HepG2 (cell line): Measurements from ENCODE around the gene FANCD2. TPM values are rescaled to one million over a fixed set of nuclear protein-coding genes. Genes with fewer than 3 reads are reported as not detected.

ENCODE experiments used
- ATAC-seq: fragments of 200-7000 bp; cut with Tn5 transposase; 3 replicates; pipeline ENCODE4 v1.9.1; 2020; ENCODE audit warnings: mild to moderate bottlenecking, moderate library complexity
- BruUV-seq: library from RNA; stranded (reverse); fragments of 400-500 nt; replicated peaks from 2 replicates; lab custom pipeline; 2021; lab: Mats Ljungman, UMichigan
- CTCF ChIA-PET: fragments of 300-600 bp; formaldehyde crosslinking; extraction: SDS; loops from one replicate; lab custom pipeline; 2021; ENCODE audit warnings: low total read pairs, inconsistent platforms, low intra/inter-chr PET ratio; lab: Yijun Ruan, JAX
- POLR2A ChIA-PET: fragments of 350-600 bp; sonication (Branson Sonifier 250); formaldehyde crosslinking; loops from one replicate; lab custom pipeline; 2020; ENCODE audit warnings: antibody characterized with exemption, inconsistent platforms; lab: Yijun Ruan, JAX
- DNase-seq: peaks from one replicate; pipeline ENCODE4 v3.0.0-alpha.2; 2015; ENCODE audit warnings: low spot score
- FAIRE-seq: peaks from 3 replicates; lab custom pipeline; 2011; peaks lifted over from hg19 to GRCh38; lab: Jason Lieb, UNC
- H2AFZ ChIP-seq: one replicate; pipeline ENCODE4 v1.6.1; 2011; ENCODE audit warnings: low read length, inconsistent platforms
- H3K27ac ChIP-seq: fragments of 300-600 bp; 3 replicates; pipeline ENCODE4 v1.8.0; 2011; ENCODE audit warnings: mixed run types, mild to moderate bottlenecking, mixed read lengths, low read length, inconsistent platforms; ENCODE audit not compliant: insufficient read depth; ENCODE audit errors: extremely low read length
- H3K27me3 ChIP-seq, 2 experiments: fragments of 200-600 bp in 1 of 2; 2 replicates in 1 of 2; 3 replicates in 1 of 2; pipeline versions ENCODE4 v1.6.0 to v1.8.0; 2011; ENCODE audit warnings: low read length in 2 of 2, mild to moderate bottlenecking in 2 of 2, moderate library complexity in 2 of 2, inconsistent platforms in 1 of 2; ENCODE audit not compliant: insufficient read depth in 2 of 2, control insufficient read depth in 1 of 2
- H3K36me3 ChIP-seq, 2 experiments: fragments of 200-600 bp in 1 of 2; replicated peaks in 1 of 2; 2 replicates in 1 of 2; 3 replicates in 1 of 2; pipeline versions ENCODE4 v1.5.1 to v1.8.0; 2011; ENCODE audit warnings: low read length in 2 of 2, inconsistent platforms in 1 of 2; ENCODE audit not compliant: insufficient read depth in 2 of 2, control insufficient read depth in 1 of 2
- H3K4me1 ChIP-seq: 2 replicates; pipeline ENCODE4 v1.5.1; 2012; ENCODE audit warnings: low read length, inconsistent platforms; ENCODE audit not compliant: insufficient read depth
- H3K4me2 ChIP-seq: 2 replicates; pipeline ENCODE4 v1.6.0; 2011; ENCODE audit warnings: low read depth, low read length, inconsistent platforms
- H3K4me3 ChIP-seq, 3 experiments: fragments of 200-600 bp in 1 of 3; sonication (generic), shearing (Covaris generic) in 1 of 3; replicated peaks in 1 of 3; 2 replicates each; pipeline ENCODE4 v1.5.1; 2011 to 2016; ENCODE audit warnings: low read length in 3 of 3, inconsistent platforms in 2 of 3, low read depth in 2 of 3, mild to moderate bottlenecking in 2 of 3, control low read depth in 1 of 3, mixed read lengths in 1 of 3; ENCODE audit not compliant: insufficient read depth in 1 of 3
- H3K79me2 ChIP-seq: one replicate; pipeline ENCODE4 v1.6.1; 2011; ENCODE audit warnings: low read length, inconsistent platforms; ENCODE audit not compliant: insufficient read depth
- H3K9ac ChIP-seq: 2 replicates; pipeline ENCODE4 v1.6.0; 2011; ENCODE audit warnings: mild to moderate bottlenecking, low read depth, low read length, inconsistent platforms; ENCODE audit not compliant: insufficient read depth
- H3K9me3 ChIP-seq: 2 replicates; pipeline ENCODE4 v1.5.1; 2012; ENCODE audit warnings: mild to moderate bottlenecking, low read length
- H4K20me1 ChIP-seq: 2 replicates; pipeline ENCODE4 v1.6.0; 2011; ENCODE audit warnings: inconsistent platforms, mild to moderate bottlenecking, low read length, moderate library complexity; ENCODE audit not compliant: insufficient read depth
- HOXA5 ChIP-seq: sonication (generic); formaldehyde crosslinking; IDR thresholded peaks from 2 replicates; pipeline ENCODE4 v1.4.0; 2020; ENCODE audit warnings: missing genetic modification reagents
- KAT8 ChIP-seq: IDR thresholded peaks from 2 replicates; pipeline ENCODE4 v1.6.1; 2016; ENCODE audit warnings: missing genetic modification reagents, missing compliant biosample characterization
- MLLT10 ChIP-seq: sonication (generic); formaldehyde crosslinking; IDR thresholded peaks from 2 replicates; pipeline ENCODE4 v1.4.0; 2020; ENCODE audit warnings: missing genetic modification reagents
- MYNN ChIP-seq: sonication (generic); formaldehyde crosslinking; IDR thresholded peaks from 2 replicates; pipeline ENCODE4 v1.4.0; 2020; ENCODE audit warnings: mild to moderate bottlenecking, low read depth, missing genetic modification reagents
- PTBP1 ChIP-seq: fragments of 200-400 bp; formaldehyde crosslinking; IDR thresholded peaks from 2 replicates; pipeline ENCODE4 v1.6.1; 2018; ENCODE audit warnings: low read length, low read depth; ENCODE audit not compliant: poor library complexity, severe bottlenecking
- REXO4 ChIP-seq: sonication (generic); formaldehyde crosslinking; IDR thresholded peaks from 2 replicates; pipeline ENCODE4 v1.8.0; 2022; ENCODE audit warnings: missing genetic modification reagents, mild to moderate bottlenecking, borderline replicate concordance
- SCMH1 ChIP-seq: sonication (generic); formaldehyde crosslinking; IDR thresholded peaks from 2 replicates; pipeline ENCODE4 v1.9.0; 2021; ENCODE audit warnings: missing genetic modification reagents, mild to moderate bottlenecking, borderline replicate concordance
- ZFP37 ChIP-seq: sonication (generic); formaldehyde crosslinking; IDR thresholded peaks from 2 replicates; pipeline ENCODE4 v1.4.0; 2020; ENCODE audit warnings: missing genetic modification reagents, borderline replicate concordance
- ZNF17 ChIP-seq: sonication (generic); formaldehyde crosslinking; IDR thresholded peaks from 2 replicates; pipeline ENCODE4 v1.5.0; 2020; ENCODE audit warnings: mild to moderate bottlenecking, missing genetic modification reagents
- ZNF460 ChIP-seq: sonication (generic); formaldehyde crosslinking; IDR thresholded peaks from 2 replicates; pipeline ENCODE4 v1.5.1; 2020; ENCODE audit warnings: missing genetic modification reagents, mild to moderate bottlenecking, borderline replicate concordance
- ZNF496 ChIP-seq: sonication (generic); formaldehyde crosslinking; IDR thresholded peaks from 2 replicates; pipeline ENCODE4 v1.8.1; 2023; ENCODE audit warnings: mild to moderate bottlenecking, moderate library complexity, missing genetic modification reagents; ENCODE audit not compliant: insufficient replicate concordance
- ZNF557 ChIP-seq: sonication (generic); formaldehyde crosslinking; IDR thresholded peaks from 2 replicates; pipeline ENCODE4 v1.4.0; 2020; ENCODE audit warnings: missing genetic modification reagents
- ZNF644 ChIP-seq: IDR thresholded peaks from 2 replicates; pipeline ENCODE4 v1.6.1; 2016; ENCODE audit warnings: low read depth
- WGBS: methylation state at CpG from one replicate; pipeline ENCODE4 v1.1.6; 2017; ENCODE audit warnings: low lambda C conversion rate; 5-methylcytosine and 5-hydroxymethylcytosine counted together
- in situ Hi-C: cut with HindIII; loops from 2 replicates; pipeline ENCODE4 v1.10.0; 2017; ENCODE audit warnings: low pct_unique_long_range_greater_than_20kb; ENCODE audit not compliant: extremely low pct_ligation_motif_present
- intact Hi-C: fragments of 100-400 bp; cut with micrococcal nuclease; formaldehyde crosslinking; loops from one replicate; pipeline ENCODE4 v1.10.0; 2022; ENCODE audit not compliant: unreplicated experiment
- polyA plus RNA-seq, 8 experiments: library from polyadenylated mRNA; depleted of rRNA in 3 of 8; stranded (reverse) in 7 of 8; unstranded in 1 of 8; fragments of >200 nt; fragmentation: Illumina TruSeq in 4 of 8; extraction: Trizol in 4 of 8; gene quantifications; 2 replicates each; pipeline versions ENCODE4 v1.2.1 to v1.2.3, GENCODE V29; 2011 to 2016; ENCODE audit warnings: low read depth in 4 of 8, missing spikeins in 1 of 8, mixed read lengths in 1 of 8; ENCODE audit not compliant: insufficient read depth in 1 of 8
- total RNA-seq, 5 experiments: library from RNA; depleted of rRNA; stranded (reverse); fragments of >200 nt; fragmentation: Illumina TruSeq; extraction: Trizol; gene quantifications; 2 replicates each; pipeline ENCODE4 v1.2.3, GENCODE V29; 2016; ENCODE audit warnings: low read depth in 1 of 5
- TF ChIP-seq, protein P1 (sequence below): sonication (generic); formaldehyde crosslinking; IDR thresholded peaks from 2 replicates; pipeline ENCODE4 v1.5.0; 2020; ENCODE audit warnings: mild to moderate bottlenecking, missing genetic modification reagents, borderline replicate concordance
- TF ChIP-seq, protein P2 (sequence below): sonication (generic); formaldehyde crosslinking; IDR thresholded peaks from 2 replicates; pipeline ENCODE4 v1.9.0; 2022; ENCODE audit warnings: low read depth, missing genetic modification reagents
- TF ChIP-seq, protein P3 (sequence below): sonication (generic); formaldehyde crosslinking; IDR thresholded peaks from 2 replicates; pipeline ENCODE4 v1.8.0; 2022; ENCODE audit warnings: mild to moderate bottlenecking, missing genetic modification reagents

The FANCD2 gene
- total and polyA plus RNA-seq, 2 of the 13 experiments (the other 11 are each of a cell fraction or from before 2014, with no cell fraction given), result 10.1 to 42.0 TPM

DNA sequence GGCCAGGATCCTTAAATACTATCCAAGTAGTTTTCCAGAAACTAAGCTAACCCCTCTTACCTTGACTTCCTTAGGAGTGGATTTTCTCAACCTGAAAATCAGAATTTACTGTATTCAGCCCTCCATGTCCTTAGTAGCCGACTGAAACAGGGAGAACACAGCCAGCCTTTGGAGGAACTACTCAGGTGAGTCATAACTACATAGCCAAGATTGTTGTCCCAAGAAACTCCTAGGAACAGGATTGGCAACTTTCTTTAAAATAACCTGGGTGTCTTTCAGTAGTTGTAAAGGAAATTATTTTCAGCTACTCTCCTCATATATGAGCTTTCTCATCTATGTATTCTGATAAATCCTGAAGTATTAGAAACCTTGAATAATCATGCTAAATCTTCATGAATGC lies 59.5 kb downstream of the FANCD2 start:
- ATAC-seq, result no peak
- ChIA-PET POLR2A (no interaction called here), CTCF (no interaction called here)
- Histone ChIP-seq H3K9me3 (no peaks in the 10 kb centered on the region), H2AFZ (no peak overlapping the region), H3K79me2 (no peaks in the 10 kb centered on the region), H4K20me1 (no peaks in the 10 kb centered on the region), H3K4me3 (no peak overlapping the region), H3K36me3 (peaks cover 4 to 70% of the 10 kb centered on the region in 2 experiments; a peak in 4 of 5 replicates), H3K27ac (no peak overlapping the region), H3K27me3 (no peaks in the 10 kb centered on the region), H3K9ac (no peak overlapping the region), H3K4me1 (no peaks in the 10 kb centered on the region), H3K4me2 (no peak overlapping the region)
- in situ Hi-C loops, result no loop called here
- TF ChIP-seq MLLT10 (CRISPR knock-in tag) (no peak), SCMH1 (CRISPR knock-in tag) (no peak), ZNF644 (CRISPR knock-in tag) (no peak), KAT8 (no peak), ZFP37 (CRISPR knock-in tag) (no peak), ZNF557 (CRISPR knock-in tag) (no peak), REXO4 (CRISPR knock-in tag) (no peak), ZNF460 (CRISPR knock-in tag) (no peak), MYNN (no peak), ZNF496 (CRISPR knock-in tag) (no peak), PTBP1 (no peak), HOXA5 (no peak), ZNF17 (CRISPR knock-in tag) (no peak)
- TF ChIP-seq, protein P1, sequence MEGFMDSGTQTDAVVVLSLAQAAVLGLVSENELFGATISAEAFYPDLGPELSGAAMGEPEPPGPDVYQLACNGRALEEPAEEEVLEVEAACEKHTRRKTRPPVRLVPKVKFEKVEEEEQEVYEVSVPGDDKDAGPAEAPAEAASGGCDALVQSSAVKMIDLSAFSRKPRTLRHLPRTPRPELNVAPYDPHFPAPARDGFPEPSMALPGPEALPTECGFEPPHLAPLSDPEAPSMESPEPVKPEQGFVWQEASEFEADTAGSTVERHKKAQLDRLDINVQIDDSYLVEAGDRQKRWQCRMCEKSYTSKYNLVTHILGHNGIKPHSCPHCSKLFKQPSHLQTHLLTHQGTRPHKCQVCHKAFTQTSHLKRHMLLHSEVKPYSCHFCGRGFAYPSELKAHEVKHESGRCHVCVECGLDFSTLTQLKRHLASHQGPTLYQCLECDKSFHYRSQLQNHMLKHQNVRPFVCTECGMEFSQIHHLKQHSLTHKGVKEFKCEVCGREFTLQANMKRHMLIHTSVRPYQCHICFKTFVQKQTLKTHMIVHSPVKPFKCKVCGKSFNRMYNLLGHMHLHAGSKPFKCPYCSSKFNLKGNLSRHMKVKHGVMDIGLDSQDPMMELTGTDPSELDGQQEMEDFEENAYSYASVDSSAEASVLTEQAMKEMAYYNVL, result no peak
- TF ChIP-seq, protein P2, sequence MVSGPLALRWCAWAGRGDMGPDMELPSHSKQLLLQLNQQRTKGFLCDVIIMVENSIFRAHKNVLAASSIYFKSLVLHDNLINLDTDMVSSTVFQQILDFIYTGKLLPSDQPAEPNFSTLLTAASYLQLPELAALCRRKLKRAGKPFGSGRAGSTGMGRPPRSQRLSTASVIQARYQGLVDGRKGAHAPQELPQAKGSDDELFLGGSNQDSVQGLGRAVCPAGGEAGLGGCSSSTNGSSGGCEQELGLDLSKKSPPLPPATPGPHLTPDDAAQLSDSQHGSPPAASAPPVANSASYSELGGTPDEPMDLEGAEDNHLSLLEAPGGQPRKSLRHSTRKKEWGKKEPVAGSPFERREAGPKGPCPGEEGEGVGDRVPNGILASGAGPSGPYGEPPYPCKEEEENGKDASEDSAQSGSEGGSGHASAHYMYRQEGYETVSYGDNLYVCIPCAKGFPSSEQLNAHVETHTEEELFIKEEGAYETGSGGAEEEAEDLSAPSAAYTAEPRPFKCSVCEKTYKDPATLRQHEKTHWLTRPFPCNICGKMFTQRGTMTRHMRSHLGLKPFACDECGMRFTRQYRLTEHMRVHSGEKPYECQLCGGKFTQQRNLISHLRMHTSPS, result no peak
- TF ChIP-seq, protein P3, sequence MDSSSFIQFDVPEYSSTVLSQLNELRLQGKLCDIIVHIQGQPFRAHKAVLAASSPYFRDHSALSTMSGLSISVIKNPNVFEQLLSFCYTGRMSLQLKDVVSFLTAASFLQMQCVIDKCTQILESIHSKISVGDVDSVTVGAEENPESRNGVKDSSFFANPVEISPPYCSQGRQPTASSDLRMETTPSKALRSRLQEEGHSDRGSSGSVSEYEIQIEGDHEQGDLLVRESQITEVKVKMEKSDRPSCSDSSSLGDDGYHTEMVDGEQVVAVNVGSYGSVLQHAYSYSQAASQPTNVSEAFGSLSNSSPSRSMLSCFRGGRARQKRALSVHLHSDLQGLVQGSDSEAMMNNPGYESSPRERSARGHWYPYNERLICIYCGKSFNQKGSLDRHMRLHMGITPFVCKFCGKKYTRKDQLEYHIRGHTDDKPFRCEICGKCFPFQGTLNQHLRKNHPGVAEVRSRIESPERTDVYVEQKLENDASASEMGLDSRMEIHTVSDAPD (CRISPR knock-in tag), result no peak
- intact Hi-C loops, result no loop called here
- DNase-seq, result no peak
- no peak for FAIRE-seq
- BruUV-seq, result no TSS peak
- 100% methylated on average over 1 of the region's 1 CpG for WGBS
